ENCODE results near the gene SLC29A1.

- TF ChIP-seq POLR2A (IDR thresholded peaks at IDR 0.05), result no peak
- TF ChIP-seq CTCF (IDR thresholded peaks at IDR 0.05), result no peak
- TF ChIP-seq POLR2AphosphoS5 (IDR thresholded peaks at IDR 0.05), result no peak
Measured at GRCh38 chr6:44269921-44270525, 46.6 kb downstream of the SLC29A1 start, which contains the start of gene TMEM151B.

Data from prostate gland (tissue), 2 donors.